ENCODE results near the gene ALDH2. TPM values are rescaled to one million over a fixed set of nuclear protein-coding genes. Genes with fewer than 3 reads are reported as not detected.
A peak's percentile ranks its signal among the peaks of the same experiment; 100 is the strongest.

The ALDH2 gene
- total and polyA plus RNA-seq, 9 of the 15 experiments (the other 6 are each of a cell fraction or from before 2014, with no cell fraction given) = 1.9 to 22.5 (median 12.2) TPM

DNA sequence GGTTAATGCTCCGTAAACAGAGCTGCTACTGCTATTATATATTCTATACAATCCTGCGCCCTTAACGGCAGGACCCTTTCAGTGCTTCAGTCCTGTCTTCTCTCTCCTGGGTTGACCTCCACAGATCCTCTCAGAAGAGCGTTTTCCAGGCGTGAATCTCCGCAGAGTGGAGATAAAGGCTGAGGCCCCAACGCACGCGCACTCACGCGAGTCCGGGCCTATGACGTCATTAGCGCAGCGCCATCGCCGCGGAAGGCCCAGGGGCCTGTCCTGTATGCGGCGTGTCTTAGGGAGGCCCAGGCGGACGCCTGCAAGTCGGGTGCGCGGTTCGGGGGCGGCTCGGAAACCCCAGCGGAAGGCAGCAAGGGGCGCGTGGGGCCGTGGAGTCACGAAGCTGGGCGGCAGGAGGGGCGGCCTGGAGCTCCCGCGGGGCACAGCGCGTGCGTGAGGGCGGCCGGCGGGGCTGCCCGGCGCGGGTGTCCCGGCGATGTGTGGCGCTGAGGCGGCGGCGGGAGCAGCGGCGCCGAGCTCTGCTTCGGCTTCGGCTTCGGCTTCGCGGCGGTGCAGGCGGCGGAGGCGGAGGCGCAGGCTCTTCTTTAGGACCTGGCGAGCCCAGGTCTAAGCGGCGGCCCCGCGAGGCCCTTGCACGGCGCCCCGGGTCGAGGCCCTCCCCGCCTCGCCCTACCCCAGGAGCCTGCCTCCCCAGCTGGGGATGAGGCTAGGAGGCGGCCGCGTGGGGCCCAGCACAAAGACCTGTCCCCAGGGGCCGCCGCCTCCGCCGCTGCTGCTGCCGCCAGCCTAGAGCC is 75.2 kb downstream of the ALDH2 start, which contains the start of gene MAPKAPK5 (continued):
- TF ChIP-seq, protein P1, sequence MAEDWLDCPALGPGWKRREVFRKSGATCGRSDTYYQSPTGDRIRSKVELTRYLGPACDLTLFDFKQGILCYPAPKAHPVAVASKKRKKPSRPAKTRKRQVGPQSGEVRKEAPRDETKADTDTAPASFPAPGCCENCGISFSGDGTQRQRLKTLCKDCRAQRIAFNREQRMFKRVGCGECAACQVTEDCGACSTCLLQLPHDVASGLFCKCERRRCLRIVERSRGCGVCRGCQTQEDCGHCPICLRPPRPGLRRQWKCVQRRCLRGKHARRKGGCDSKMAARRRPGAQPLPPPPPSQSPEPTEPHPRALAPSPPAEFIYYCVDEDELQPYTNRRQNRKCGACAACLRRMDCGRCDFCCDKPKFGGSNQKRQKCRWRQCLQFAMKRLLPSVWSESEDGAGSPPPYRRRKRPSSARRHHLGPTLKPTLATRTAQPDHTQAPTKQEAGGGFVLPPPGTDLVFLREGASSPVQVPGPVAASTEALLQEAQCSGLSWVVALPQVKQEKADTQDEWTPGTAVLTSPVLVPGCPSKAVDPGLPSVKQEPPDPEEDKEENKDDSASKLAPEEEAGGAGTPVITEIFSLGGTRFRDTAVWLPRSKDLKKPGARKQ (CRISPR knock-in tag; IDR thresholded peaks at IDR 0.05) = no peak
- TF ChIP-seq, protein P2, sequence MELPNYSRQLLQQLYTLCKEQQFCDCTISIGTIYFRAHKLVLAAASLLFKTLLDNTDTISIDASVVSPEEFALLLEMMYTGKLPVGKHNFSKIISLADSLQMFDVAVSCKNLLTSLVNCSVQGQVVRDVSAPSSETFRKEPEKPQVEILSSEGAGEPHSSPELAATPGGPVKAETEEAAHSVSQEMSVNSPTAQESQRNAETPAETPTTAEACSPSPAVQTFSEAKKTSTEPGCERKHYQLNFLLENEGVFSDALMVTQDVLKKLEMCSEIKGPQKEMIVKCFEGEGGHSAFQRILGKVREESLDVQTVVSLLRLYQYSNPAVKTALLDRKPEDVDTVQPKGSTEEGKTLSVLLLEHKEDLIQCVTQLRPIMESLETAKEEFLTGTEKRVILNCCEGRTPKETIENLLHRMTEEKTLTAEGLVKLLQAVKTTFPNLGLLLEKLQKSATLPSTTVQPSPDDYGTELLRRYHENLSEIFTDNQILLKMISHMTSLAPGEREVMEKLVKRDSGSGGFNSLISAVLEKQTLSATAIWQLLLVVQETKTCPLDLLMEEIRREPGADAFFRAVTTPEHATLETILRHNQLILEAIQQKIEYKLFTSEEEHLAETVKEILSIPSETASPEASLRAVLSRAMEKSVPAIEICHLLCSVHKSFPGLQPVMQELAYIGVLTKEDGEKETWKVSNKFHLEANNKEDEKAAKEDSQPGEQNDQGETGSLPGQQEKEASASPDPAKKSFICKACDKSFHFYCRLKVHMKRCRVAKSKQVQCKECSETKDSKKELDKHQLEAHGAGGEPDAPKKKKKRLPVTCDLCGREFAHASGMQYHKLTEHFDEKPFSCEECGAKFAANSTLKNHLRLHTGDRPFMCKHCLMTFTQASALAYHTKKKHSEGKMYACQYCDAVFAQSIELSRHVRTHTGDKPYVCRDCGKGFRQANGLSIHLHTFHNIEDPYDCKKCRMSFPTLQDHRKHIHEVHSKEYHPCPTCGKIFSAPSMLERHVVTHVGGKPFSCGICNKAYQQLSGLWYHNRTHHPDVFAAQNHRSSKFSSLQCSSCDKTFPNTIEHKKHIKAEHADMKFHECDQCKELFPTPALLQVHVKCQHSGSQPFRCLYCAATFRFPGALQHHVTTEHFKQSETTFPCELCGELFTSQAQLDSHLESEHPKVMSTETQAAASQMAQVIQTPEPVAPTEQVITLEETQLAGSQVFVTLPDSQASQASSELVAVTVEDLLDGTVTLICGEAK (IDR thresholded peaks at IDR 0.05) = peak; percentile 42
- TF ChIP-seq, protein P2 (CRISPR knock-in tag; IDR thresholded peaks at IDR 0.05) = no peak
- 0 out of 2 replicates have a peak, but pooled peaks have one; percentile 29 for TF ChIP-seq CBX5 (IDR thresholded peaks at IDR 0.05; ENCODE audit: borderline replicate concordance, low read depth)
- peak; percentile 86 for TF ChIP-seq RUNX1 (IDR thresholded peaks at IDR 0.05; ENCODE audit: low read depth)
- TF ChIP-seq STAG1 (CRISPR knock-in tag; IDR thresholded peaks at IDR 0.05; ENCODE audit: borderline replicate concordance) = no peak
- TF ChIP-seq ZBED1 (IDR thresholded peaks at IDR 0.05) = 0 out of 2 replicates have a peak, but pooled peaks have one; percentile 21
- TF ChIP-seq CBX1 (IDR thresholded peaks at IDR 0.05; ENCODE audit: low read depth) = peak; percentile 0; the same call in 1 of the 2 replicates
- TF ChIP-seq, protein P3, sequence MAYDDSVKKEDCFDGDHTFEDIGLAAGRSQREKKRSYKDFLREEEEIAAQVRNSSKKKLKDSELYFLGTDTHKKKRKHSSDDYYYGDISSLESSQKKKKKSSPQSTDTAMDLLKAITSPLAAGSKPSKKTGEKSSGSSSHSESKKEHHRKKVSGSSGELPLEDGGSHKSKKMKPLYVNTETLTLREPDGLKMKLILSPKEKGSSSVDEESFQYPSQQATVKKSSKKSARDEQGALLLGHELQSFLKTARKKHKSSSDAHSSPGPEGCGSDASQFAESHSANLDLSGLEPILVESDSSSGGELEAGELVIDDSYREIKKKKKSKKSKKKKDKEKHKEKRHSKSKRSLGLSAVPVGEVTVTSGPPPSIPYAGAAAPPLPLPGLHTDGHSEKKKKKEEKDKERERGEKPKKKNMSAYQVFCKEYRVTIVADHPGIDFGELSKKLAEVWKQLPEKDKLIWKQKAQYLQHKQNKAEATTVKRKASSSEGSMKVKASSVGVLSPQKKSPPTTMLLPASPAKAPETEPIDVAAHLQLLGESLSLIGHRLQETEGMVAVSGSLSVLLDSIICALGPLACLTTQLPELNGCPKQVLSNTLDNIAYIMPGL (CRISPR knock-in tag; IDR thresholded peaks at IDR 0.05) = peak; percentile 93; the same call in 1 of the 2 replicates
- TF ChIP-seq FOXA1 (IDR thresholded peaks at IDR 0.05; ENCODE audit: borderline replicate concordance) = no peak
- TF ChIP-seq DIDO1 (tag; IDR thresholded peaks at IDR 0.05; ENCODE audit: low read depth) = peak; percentile 100
- no peak for TF ChIP-seq ZNF316 (IDR thresholded peaks at IDR 0.05)

Measured in K562 (cell line).